Testis (tissue), 2 donors: ENCODE data around the gene KCND3.

ENCODE experiments used
- CTCF ChIP-seq, 3 experiments: fragments of 450-650 bp in 2 of 3; fragments of 200-600 bp in 1 of 3; sonication (generic) in 1 of 3; IDR thresholded peaks; one replicate each; pipeline ENCODE4 v1.5.1; 2016 to 2019; ENCODE audit warnings: antibody characterized with exemption in 3 of 3, mild to moderate bottlenecking in 2 of 3, moderate library complexity in 1 of 3
- POLR2A ChIP-seq: fragments of 450-650 bp; IDR thresholded peaks from one replicate; pipeline ENCODE4 v1.6.1; 2017; ENCODE audit warnings: antibody characterized with exemption, mild to moderate bottlenecking, moderate library complexity

- TF ChIP-seq CTCF (IDR thresholded peaks at IDR 0.05) = no peak
- TF ChIP-seq POLR2A = no peak
These were observed 243.5 kb downstream of the KCND3 start for GRCh38 chr1:111745675-111746613.
